Sciatic nerve (tissue), 2 donors: ENCODE measurements around the gene NDFIP1. TPM values are rescaled to one million over a fixed set of nuclear protein-coding genes. Genes with fewer than 3 reads are reported as not detected.

Source experiments
- ATAC-seq: fragments of 200-7000 bp; cut with Tn5 transposase; one replicate; pipeline ENCODE4 v1.9.1; 2020; ENCODE audit warnings: mild to moderate bottlenecking, moderate library complexity
- DNase-seq: peaks from one replicate; pipeline ENCODE4 v3.0.0-alpha.2; 2020; ENCODE audit warnings: low spot score
- intact Hi-C: fragments of 100-400 bp; cut with DNase I; formaldehyde crosslinking; loops from one replicate; pipeline ENCODE4 v1.14.2; 2022
- total RNA-seq: library from RNA; stranded (reverse); fragmentation: NEBNext Ultra II Directional; extraction: Animal tissue kit (Norgen Biotek cat#: 25700); gene quantifications from one replicate; pipeline ENCODE4 v1.2.1, GENCODE V29; 2021
- donor health status: DM: no; HTN: no; CAD: no.
- donor health status: DM: no; HTN: no; CAD: no.

The NDFIP1 gene
- total RNA-seq, 1 donor from 2014 or later = 86.5 TPM

- ATAC-seq (no peak), DNase-seq (no peak)
- intact Hi-C loops = no loop called here
Observed at GRCh38 chr5:142200387-142200786, 91.8 kb downstream of the NDFIP1 start.

GRCh38 chr5:142201471-142201887, 92.9 kb downstream of the NDFIP1 start:
- ATAC-seq = no peak

DNA sequence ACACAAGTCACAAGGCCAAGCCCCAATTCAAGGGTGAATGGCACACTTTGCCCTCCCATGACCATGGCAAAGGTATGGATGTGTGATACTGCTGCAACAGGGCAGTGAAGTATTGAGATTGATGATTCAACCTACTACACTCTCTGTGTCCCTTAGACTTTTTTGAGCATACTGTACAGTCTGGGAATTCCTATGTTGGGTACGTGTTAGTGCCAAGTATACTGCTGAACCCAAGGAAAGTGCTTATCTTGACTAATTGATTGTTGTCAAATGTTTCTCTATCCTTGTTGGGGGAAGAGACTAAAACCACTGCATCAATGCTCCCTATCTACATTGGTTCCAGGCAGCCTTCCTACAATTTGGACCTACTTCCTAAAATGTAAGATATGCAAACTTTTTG, 93.7 kb downstream of the NDFIP1 start:
- intact Hi-C loops = no loop called here
- ATAC-seq (no peak), DNase-seq (no peak)

More at GRCh38 chr5:142201471-142201887, 92.9 kb downstream of the NDFIP1 start:
- intact Hi-C loops = no loop called here
- no peak for DNase-seq

Other genes with a start within 250 kb of the NDFIP1 start
- 36.4 TPM for gene PCDH1, start 230.4 kb upstream of the NDFIP1 start, total RNA-seq
- 73.3 TPM for gene DELE1, start 184.9 kb upstream of the NDFIP1 start, total RNA-seq
- 7.0 TPM for gene PCDH12, start 150.6 kb upstream of the NDFIP1 start, total RNA-seq
- 58.1 TPM for gene RNF14, start 139.7 kb upstream of the NDFIP1 start, total RNA-seq
- 23.9 TPM for gene GNPDA1, start 95.8 kb upstream of the NDFIP1 start, total RNA-seq
- gene SPRY4, start 216.2 kb downstream of the NDFIP1 start, total RNA-seq = 59.3 TPM